HepG2 (cell line): ENCODE measurements around the gene CSRNP3.

Source experiments
- CBFB ChIP-seq: sonication (generic); formaldehyde crosslinking; IDR thresholded peaks from 2 replicates; pipeline ENCODE4 v1.4.0; 2020; ENCODE audit warnings: missing genetic modification reagents
- CBX1 ChIP-seq: IDR thresholded peaks from one replicate; pipeline ENCODE4 v1.6.1; 2016; ENCODE audit warnings: antibody characterized with exemption, low read depth
- EP300 ChIP-seq, 3 experiments: sonication (generic) in 1 of 3; formaldehyde crosslinking in 1 of 3; IDR thresholded peaks; 2 replicates each; pipeline versions ENCODE4 v1.5.1 to v1.6.1; 2011 to 2020; ENCODE audit warnings: low read depth in 2 of 3, low read length in 2 of 3, borderline replicate concordance in 1 of 3, improper control_type of control experiment in 1 of 3, mild to moderate bottlenecking in 1 of 3, missing genetic modification reagents in 1 of 3, moderate library complexity in 1 of 3
- FOXP4 ChIP-seq: sonication (generic); formaldehyde crosslinking; IDR thresholded peaks from 2 replicates; pipeline ENCODE4 v1.4.0; 2020; ENCODE audit warnings: missing genetic modification reagents
- HDAC2 ChIP-seq: sonication (generic); formaldehyde crosslinking; IDR thresholded peaks from 2 replicates; pipeline ENCODE4 v1.4.0; 2020; ENCODE audit warnings: missing genetic modification reagents
- KMT2A ChIP-seq: sonication (generic); formaldehyde crosslinking; IDR thresholded peaks from 2 replicates; pipeline ENCODE4 v1.4.0; 2020; ENCODE audit warnings: missing genetic modification reagents
- NFE2L2 ChIP-seq: fragments of 150-350 bp; IDR thresholded peaks from 2 replicates; pipeline ENCODE4 v1.6.1; 2014; ENCODE audit warnings: low read length
- ONECUT2 ChIP-seq: sonication (generic); formaldehyde crosslinking; IDR thresholded peaks from 2 replicates; pipeline ENCODE4 v1.4.0; 2020; ENCODE audit warnings: missing genetic modification reagents
- PCBP2 ChIP-seq: fragments of 200-400 bp; formaldehyde crosslinking; optimal IDR thresholded peaks from 2 replicates; pipeline ENCODE3; 2018; ENCODE audit warnings: low read length, low read depth; ENCODE audit not compliant: poor library complexity, severe bottlenecking
- SMAD3 ChIP-seq: sonication (generic); formaldehyde crosslinking; IDR thresholded peaks from 2 replicates; pipeline ENCODE4 v1.4.0; 2020; ENCODE audit warnings: missing genetic modification reagents
- SUZ12 ChIP-seq: fragments of 150-350 bp; IDR thresholded peaks from 2 replicates; pipeline ENCODE4 v1.6.1; 2014; ENCODE audit warnings: low read depth, low read length
- ZKSCAN8 ChIP-seq: IDR thresholded peaks from 2 replicates; pipeline ENCODE4 v1.6.1; 2016; ENCODE audit warnings: borderline replicate concordance, missing genetic modification reagents, missing compliant biosample characterization
- ZNF510 ChIP-seq: sonication (generic); formaldehyde crosslinking; IDR thresholded peaks from 2 replicates; pipeline ENCODE4 v1.4.0; 2020; ENCODE audit warnings: low read depth, mild to moderate bottlenecking, missing genetic modification reagents
- TF ChIP-seq, protein P1 (sequence below): sonication (generic); formaldehyde crosslinking; IDR thresholded peaks from 2 replicates; pipeline ENCODE4 v1.5.0; 2020; ENCODE audit warnings: mild to moderate bottlenecking, missing genetic modification reagents, moderate library complexity

- TF ChIP-seq ONECUT2 (no peak), CBX1 (no peak), FOXP4 (no peak), KMT2A (CRISPR knock-in tag) (no peak), PCBP2 (no peak), CBFB (CRISPR knock-in tag) (no peak), ZKSCAN8 (CRISPR knock-in tag) (no peak), SMAD3 (no peak), SUZ12 (no peak), ZNF510 (CRISPR knock-in tag) (no peak), NFE2L2 (no peak), HDAC2 (no peak), EP300 (IDR thresholded peaks at IDR 0.05; ENCODE audit: low read depth in 2 of 2, low read length in 2 of 2) (no peak), EP300 (CRISPR knock-in tag; IDR thresholded peaks at IDR 0.05; ENCODE audit: borderline replicate concordance) (no peak)
- TF ChIP-seq, protein P1, sequence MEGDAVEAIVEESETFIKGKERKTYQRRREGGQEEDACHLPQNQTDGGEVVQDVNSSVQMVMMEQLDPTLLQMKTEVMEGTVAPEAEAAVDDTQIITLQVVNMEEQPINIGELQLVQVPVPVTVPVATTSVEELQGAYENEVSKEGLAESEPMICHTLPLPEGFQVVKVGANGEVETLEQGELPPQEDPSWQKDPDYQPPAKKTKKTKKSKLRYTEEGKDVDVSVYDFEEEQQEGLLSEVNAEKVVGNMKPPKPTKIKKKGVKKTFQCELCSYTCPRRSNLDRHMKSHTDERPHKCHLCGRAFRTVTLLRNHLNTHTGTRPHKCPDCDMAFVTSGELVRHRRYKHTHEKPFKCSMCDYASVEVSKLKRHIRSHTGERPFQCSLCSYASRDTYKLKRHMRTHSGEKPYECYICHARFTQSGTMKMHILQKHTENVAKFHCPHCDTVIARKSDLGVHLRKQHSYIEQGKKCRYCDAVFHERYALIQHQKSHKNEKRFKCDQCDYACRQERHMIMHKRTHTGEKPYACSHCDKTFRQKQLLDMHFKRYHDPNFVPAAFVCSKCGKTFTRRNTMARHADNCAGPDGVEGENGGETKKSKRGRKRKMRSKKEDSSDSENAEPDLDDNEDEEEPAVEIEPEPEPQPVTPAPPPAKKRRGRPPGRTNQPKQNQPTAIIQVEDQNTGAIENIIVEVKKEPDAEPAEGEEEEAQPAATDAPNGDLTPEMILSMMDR (CRISPR knock-in tag), result peak; percentile 61
Measured at GRCh38 chr2:165698444-165698884, 229.0 kb downstream of the CSRNP3 start.
